ENCODE measurements around the gene INSYN2B. TPM values are rescaled to one million over a fixed set of nuclear protein-coding genes. Genes with fewer than 3 reads are reported as not detected.

INSYN2B gene
- total and polyA plus RNA-seq, 2 of the 8 experiments (the other 6 are each of a cell fraction or from before 2014, with no cell fraction given) = not detected

GRCh38 chr5:169920474-169920873 is 59.8 kb downstream of the INSYN2B start:
- no peaks in the 10 kb centered on the region for H3K79me1 ChIP-seq (ENCODE audit: low read depth, low read length)
- H3K4ac ChIP-seq (replicated peaks; ENCODE audit: insufficient read length, low read depth, low read length) = no peak overlapping the region
- no peaks in the 10 kb centered on the region for H3K9me3 ChIP-seq (ENCODE audit: insufficient read depth in 2 of 2, low read depth in 1 of 2, low read length in 1 of 2)
- H3K79me2 ChIP-seq (ENCODE audit: control insufficient read depth in 1 of 2, insufficient read depth in 2 of 2, low read length in 2 of 2) = no peaks in the 10 kb centered on the region
- no peak for FAIRE-seq
- H3K9ac ChIP-seq (replicated peaks in 1 of 4; ENCODE audit: extremely low read depth in 1 of 4, low read depth in 3 of 4, low read length in 3 of 4) = no peak overlapping the region
- ChIA-PET CTCF (ENCODE audit: partially characterized antibody) (interaction anchor here (0.8 to 1.3 kb wide), 3 partner anchors 60 to 85 kb away, joined by 3 to 10 read pairs (median 4); partner anchors contain the start of gene INSYN2B), POLR2A (ENCODE audit: partially characterized antibody) (interaction anchor here (0.8 kb wide), 1 partner anchor 13 kb away, joined by 3 read pairs; no protein-coding TSS in a partner anchor)
- H2AFZ ChIP-seq (ENCODE audit: low read length) = no peak overlapping the region
- no peak overlapping the region for H2BK120ac ChIP-seq (replicated peaks; ENCODE audit: low read depth, low read length)
- DNase-seq (ENCODE audit: low read depth in 1 of 2, low spot score in 2 of 2) = no peak
- H2BK12ac ChIP-seq (ENCODE audit: low read depth, low read length) = no peak overlapping the region
- no peaks in the 10 kb centered on the region for H3K4me1 ChIP-seq (replicated peaks in 1 of 4; ENCODE audit: control insufficient read depth in 3 of 4, insufficient read depth in 4 of 4, low read length in 3 of 4)
- no peak overlapping the region for H3K18ac ChIP-seq (ENCODE audit: extremely low read depth, low read length)
- no peak overlapping the region for H3K4me3 ChIP-seq (ENCODE audit: extremely low read depth in 1 of 4, insufficient read depth in 2 of 4, low read depth in 3 of 4, low read length in 4 of 4)
- H3K56ac ChIP-seq (replicated peaks; ENCODE audit: insufficient read length, low read depth, low read length) = no peak overlapping the region
- H4K5ac ChIP-seq (ENCODE audit: insufficient read length, low read depth, low read length) = no peak overlapping the region
- H4K20me1 ChIP-seq (replicated peaks in 1 of 2; ENCODE audit: control insufficient read depth in 1 of 2, insufficient read depth in 2 of 2, low read length in 2 of 2) = no peaks in the 10 kb centered on the region
- H3K23me2 ChIP-seq (ENCODE audit: low read depth, low read length) = no peaks in the 10 kb centered on the region; the same call in 1 of the 2 replicates
- no peak overlapping the region for H2AK5ac ChIP-seq (ENCODE audit: low read depth, low read length)
- no peak overlapping the region for H3K27ac ChIP-seq (ENCODE audit: low read depth, low read length)
- H2BK5ac ChIP-seq (ENCODE audit: low read depth, low read length) = no peak overlapping the region
- no peak overlapping the region for H3K23ac ChIP-seq (ENCODE audit: insufficient read length)
- no peak overlapping the region for H3K14ac ChIP-seq (ENCODE audit: insufficient read length)
- H3K27me3 ChIP-seq (replicated peaks in 1 of 4; ENCODE audit: control insufficient read depth in 3 of 4, extremely low read depth in 1 of 4, insufficient read depth in 3 of 4, low read length in 3 of 4) = no peaks in the 10 kb centered on the region
- no peak overlapping the region for H2BK20ac ChIP-seq (ENCODE audit: low read length)
- H2BK15ac ChIP-seq (ENCODE audit: low read length) = no peak overlapping the region
- H4K8ac ChIP-seq (ENCODE audit: extremely low read depth, insufficient read depth, low read length) = no peak overlapping the region
- no peak overlapping the region for H4K91ac ChIP-seq (replicated peaks; ENCODE audit: insufficient read length, low read length)
- 96% methylated on average over 3 of the region's 3 CpGs; no CpG with 5 or more reads in 1 of the 2 experiments for WGBS, 2 experiments (ENCODE audit: extremely low coverage in 1 of 2, insufficient coverage in 1 of 2, insufficient read length in 1 of 2, insufficient replicate concordance in 2 of 2, low coverage in 1 of 2, low lambda C conversion rate in 2 of 2, missing lambda C conversion rate in 1 of 2)
- no peak overlapping the region for H3K4me2 ChIP-seq (ENCODE audit: insufficient read depth in 1 of 2, low read depth in 2 of 2, low read length in 2 of 2)
- H3K36me3 ChIP-seq (ENCODE audit: control insufficient read depth in 2 of 4, insufficient read depth in 4 of 4, low read length in 3 of 4) = no peaks in the 10 kb centered on the region
- no peak for TF ChIP-seq GTF2F1 (IDR thresholded peaks at IDR 0.05; ENCODE audit: borderline replicate concordance, low read depth, low read length)
- no peak for TF ChIP-seq EGR1 (IDR thresholded peaks at IDR 0.05; ENCODE audit: borderline replicate concordance, low read depth, low read length)
- TF ChIP-seq GABPA (IDR thresholded peaks at IDR 0.05; ENCODE audit: borderline replicate concordance, insufficient read depth, low read length) = no peak
- no peak for TF ChIP-seq CHD2 (IDR thresholded peaks at IDR 0.05; ENCODE audit: low read length)
- TF ChIP-seq BCL11A (IDR thresholded peaks at IDR 0.05; ENCODE audit: low read depth in 2 of 2, low read length in 2 of 2) = no peak
- no peak for TF ChIP-seq SRF (IDR thresholded peaks at IDR 0.05; ENCODE audit: low read depth, low read length)
- TF ChIP-seq CTCF (IDR thresholded peaks at IDR 0.05; ENCODE audit: control extremely low read depth in 1 of 3, insufficient read depth in 1 of 3, low read depth in 1 of 3, low read length in 3 of 3) = no peak
- no peak for TF ChIP-seq YY1 (IDR thresholded peaks at IDR 0.05; ENCODE audit: low read depth, low read length)
- TF ChIP-seq MAFK (IDR thresholded peaks at IDR 0.05; ENCODE audit: low read depth, low read length) = no peak
- no peak for TF ChIP-seq CEBPB (IDR thresholded peaks at IDR 0.05; ENCODE audit: low read depth, low read length)
- no peak for TF ChIP-seq ATF3 (IDR thresholded peaks at IDR 0.05; ENCODE audit: insufficient read depth, low read depth, low read length)
